Measurements from ENCODE around the gene AQP10.
A peak's percentile ranks its signal among the peaks of the same experiment; 100 is the strongest.

DNA sequence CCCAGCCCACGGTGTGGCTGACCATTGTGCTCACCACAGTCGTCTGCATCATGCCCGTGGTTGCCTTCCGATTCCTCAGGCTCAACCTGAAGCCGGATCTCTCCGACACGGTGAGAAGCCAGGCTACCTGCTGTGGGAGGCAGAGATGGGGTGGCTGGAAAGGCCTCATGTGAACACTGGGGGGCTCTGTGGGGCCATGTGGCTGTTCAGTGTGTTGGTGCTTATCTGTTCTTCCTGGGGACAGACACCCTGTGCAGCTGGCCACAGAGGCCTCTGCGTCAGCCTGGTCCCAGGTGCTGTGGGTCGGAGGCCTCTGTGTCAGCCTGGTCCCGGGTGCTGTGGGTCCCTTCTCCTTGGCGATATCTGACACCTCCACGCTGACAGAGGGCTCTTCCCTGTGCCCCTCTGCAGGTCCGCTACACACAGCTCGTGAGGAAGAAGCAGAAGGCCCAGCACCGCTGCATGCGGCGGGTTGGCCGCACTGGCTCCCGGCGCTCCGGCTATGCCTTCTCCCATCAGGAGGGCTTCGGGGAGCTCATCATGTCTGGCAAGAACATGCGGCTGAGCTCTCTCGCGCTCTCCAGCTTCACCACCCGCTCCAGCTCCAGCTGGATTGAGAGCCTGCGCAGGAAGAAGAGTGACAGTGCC, 27.7 kb downstream of the AQP10 start:
- TF ChIP-seq, protein P1, sequence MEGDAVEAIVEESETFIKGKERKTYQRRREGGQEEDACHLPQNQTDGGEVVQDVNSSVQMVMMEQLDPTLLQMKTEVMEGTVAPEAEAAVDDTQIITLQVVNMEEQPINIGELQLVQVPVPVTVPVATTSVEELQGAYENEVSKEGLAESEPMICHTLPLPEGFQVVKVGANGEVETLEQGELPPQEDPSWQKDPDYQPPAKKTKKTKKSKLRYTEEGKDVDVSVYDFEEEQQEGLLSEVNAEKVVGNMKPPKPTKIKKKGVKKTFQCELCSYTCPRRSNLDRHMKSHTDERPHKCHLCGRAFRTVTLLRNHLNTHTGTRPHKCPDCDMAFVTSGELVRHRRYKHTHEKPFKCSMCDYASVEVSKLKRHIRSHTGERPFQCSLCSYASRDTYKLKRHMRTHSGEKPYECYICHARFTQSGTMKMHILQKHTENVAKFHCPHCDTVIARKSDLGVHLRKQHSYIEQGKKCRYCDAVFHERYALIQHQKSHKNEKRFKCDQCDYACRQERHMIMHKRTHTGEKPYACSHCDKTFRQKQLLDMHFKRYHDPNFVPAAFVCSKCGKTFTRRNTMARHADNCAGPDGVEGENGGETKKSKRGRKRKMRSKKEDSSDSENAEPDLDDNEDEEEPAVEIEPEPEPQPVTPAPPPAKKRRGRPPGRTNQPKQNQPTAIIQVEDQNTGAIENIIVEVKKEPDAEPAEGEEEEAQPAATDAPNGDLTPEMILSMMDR (IDR thresholded peaks at IDR 0.05; ENCODE audit: borderline replicate concordance, extremely low read depth, low read length, poor library complexity, severe bottlenecking), result peak; percentile 31
- no peak for TF ChIP-seq EZH2 (IDR thresholded peaks at IDR 0.05; ENCODE audit: borderline replicate concordance, low read depth, low read length, severe bottlenecking)

Measured in DND-41 (cell line).